ENCODE results near the gene SEMA5A. TPM values are rescaled to one million over a fixed set of nuclear protein-coding genes. Genes with fewer than 3 reads are reported as not detected.

The SEMA5A gene
- total RNA-seq, 4 donors from 2014 or later: 15.0 to 81.0 (median 52.9) TPM

DNA sequence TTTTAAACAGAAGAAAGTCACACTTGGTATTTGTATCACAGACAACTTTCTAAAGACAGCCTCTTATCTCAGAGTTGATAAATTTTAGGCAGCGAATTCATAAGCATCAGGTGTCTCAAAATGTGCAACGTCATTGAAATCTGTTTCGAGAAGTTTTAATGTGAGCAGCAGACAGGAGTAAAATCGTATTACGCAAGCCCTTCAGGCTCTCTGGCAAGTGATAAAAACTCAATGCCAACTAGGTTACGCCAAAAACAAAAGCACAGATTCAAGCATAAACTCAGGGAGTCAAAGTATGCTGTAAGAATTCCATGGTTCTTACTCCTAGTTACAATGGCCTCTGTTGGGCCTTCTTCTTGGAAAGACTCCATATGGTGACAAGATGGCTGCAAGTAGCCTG is 244.7 kb downstream of the SEMA5A start:
- WGBS, 2 donors (ENCODE audit: low coverage in 1 of 2): 80 to 82% methylated on average over 6 of the region's 6 CpGs
- intact Hi-C loops (cut with DNase I; ENCODE audit: low total_unique reads): no loop called here
- no peaks in the 10 kb centered on the region for H3K4me1 ChIP-seq

DNA sequence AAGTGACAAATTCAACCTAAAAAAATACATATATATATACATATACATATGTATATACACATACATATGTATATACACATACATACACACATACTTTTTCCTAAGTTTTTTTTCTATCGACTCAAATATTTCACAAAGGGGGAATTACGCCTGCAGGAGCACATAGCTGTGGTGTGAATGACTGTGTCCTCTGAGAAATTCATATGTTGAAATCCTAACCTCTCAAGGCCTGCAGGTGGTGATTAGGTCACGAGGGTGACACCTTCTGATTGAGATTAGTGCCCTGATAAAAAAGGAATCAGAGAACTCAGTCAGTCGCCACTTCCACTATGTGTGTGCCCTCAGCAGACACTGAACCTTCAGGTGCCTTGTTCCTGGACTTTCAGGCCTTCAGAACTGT is 248.7 kb downstream of the SEMA5A start:
- no peak for DNase-seq
- no peak overlapping the region for H3K4me3 ChIP-seq
- no peaks in the 10 kb centered on the region for H3K4me1 ChIP-seq
- WGBS, 2 donors (ENCODE audit: low coverage in 1 of 2): 57 to 79% methylated on average over 3 to 4 of the region's 4 CpGs
- intact Hi-C loops (cut with DNase I; ENCODE audit: low total_unique reads): no loop called here
- in situ Hi-C loops (cut with MboI; ENCODE audit: low pct_ligation_motif_present in 1 of 4, low pct_unique_long_range_greater_than_20kb in 1 of 4, low sequenced_read_pairs in 3 of 4): no loop called here
- H3K27ac ChIP-seq: no peak overlapping the region
- no peaks in the 10 kb centered on the region for H3K27me3 ChIP-seq
- no peak for TF ChIP-seq POLR2A (IDR thresholded peaks at IDR 0.05)
- TF ChIP-seq, protein P1, sequence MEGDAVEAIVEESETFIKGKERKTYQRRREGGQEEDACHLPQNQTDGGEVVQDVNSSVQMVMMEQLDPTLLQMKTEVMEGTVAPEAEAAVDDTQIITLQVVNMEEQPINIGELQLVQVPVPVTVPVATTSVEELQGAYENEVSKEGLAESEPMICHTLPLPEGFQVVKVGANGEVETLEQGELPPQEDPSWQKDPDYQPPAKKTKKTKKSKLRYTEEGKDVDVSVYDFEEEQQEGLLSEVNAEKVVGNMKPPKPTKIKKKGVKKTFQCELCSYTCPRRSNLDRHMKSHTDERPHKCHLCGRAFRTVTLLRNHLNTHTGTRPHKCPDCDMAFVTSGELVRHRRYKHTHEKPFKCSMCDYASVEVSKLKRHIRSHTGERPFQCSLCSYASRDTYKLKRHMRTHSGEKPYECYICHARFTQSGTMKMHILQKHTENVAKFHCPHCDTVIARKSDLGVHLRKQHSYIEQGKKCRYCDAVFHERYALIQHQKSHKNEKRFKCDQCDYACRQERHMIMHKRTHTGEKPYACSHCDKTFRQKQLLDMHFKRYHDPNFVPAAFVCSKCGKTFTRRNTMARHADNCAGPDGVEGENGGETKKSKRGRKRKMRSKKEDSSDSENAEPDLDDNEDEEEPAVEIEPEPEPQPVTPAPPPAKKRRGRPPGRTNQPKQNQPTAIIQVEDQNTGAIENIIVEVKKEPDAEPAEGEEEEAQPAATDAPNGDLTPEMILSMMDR (IDR thresholded peaks at IDR 0.05): no peak
- no peak for TF ChIP-seq POLR2AphosphoS5 (IDR thresholded peaks at IDR 0.05)
- TF ChIP-seq EP300 (IDR thresholded peaks at IDR 0.05; ENCODE audit: low read depth): no peak
- H3K9me3 ChIP-seq: no peaks in the 10 kb centered on the region
- H3K36me3 ChIP-seq: no peaks in the 10 kb centered on the region

More for the DNA sequence above, 244.7 kb downstream of the SEMA5A start:
- Histone ChIP-seq H3K36me3 (no peaks in the 10 kb centered on the region), H3K27me3 (no peaks in the 10 kb centered on the region), H3K9me3 (no peaks in the 10 kb centered on the region), H3K27ac (no peak overlapping the region), H3K4me3 (no peak overlapping the region)
- in situ Hi-C loops (cut with MboI; ENCODE audit: low pct_ligation_motif_present in 1 of 4, low pct_unique_long_range_greater_than_20kb in 1 of 4, low sequenced_read_pairs in 3 of 4): no loop called here
- no peak for DNase-seq
- TF ChIP-seq, protein P1 (IDR thresholded peaks at IDR 0.05): no peak
- no peak for TF ChIP-seq EP300 (IDR thresholded peaks at IDR 0.05; ENCODE audit: low read depth)
- TF ChIP-seq POLR2AphosphoS5 (IDR thresholded peaks at IDR 0.05): no peak
- TF ChIP-seq POLR2A (IDR thresholded peaks at IDR 0.05): no peak

DNA sequence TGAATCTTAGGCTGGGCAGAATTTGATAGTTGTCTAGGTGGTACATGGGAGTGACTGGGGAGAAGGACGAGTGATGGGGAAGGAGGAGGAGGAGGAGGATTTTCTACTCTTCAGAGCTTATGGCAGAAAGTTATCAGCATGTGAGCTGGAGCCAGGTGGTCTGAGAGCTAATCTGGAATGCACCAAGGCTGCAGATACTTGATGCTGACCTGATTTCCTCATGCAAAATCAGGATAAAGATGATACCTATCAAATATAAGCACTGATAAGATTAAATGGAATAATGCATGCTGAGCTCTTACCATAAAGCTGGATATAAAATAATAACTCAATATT is 250.4 kb downstream of the SEMA5A start:
- intact Hi-C loops (cut with DNase I; ENCODE audit: low total_unique reads) (no loop called here), in situ Hi-C loops (cut with MboI; ENCODE audit: low pct_ligation_motif_present in 1 of 4, low pct_unique_long_range_greater_than_20kb in 1 of 4, low sequenced_read_pairs in 3 of 4) (no loop called here)
- TF ChIP-seq, protein P1 (IDR thresholded peaks at IDR 0.05): no peak
- TF ChIP-seq POLR2A (IDR thresholded peaks at IDR 0.05) (no peak), POLR2AphosphoS5 (IDR thresholded peaks at IDR 0.05) (no peak), EP300 (IDR thresholded peaks at IDR 0.05; ENCODE audit: low read depth) (no peak)
- no peaks in the 10 kb centered on the region for H3K4me1 ChIP-seq
- no peak for DNase-seq
- WGBS, 2 donors (ENCODE audit: low coverage in 1 of 2): 83% methylated on average over 1 of the region's 1 CpG; no CpG with 5 or more reads in 1 of the 2 donors
- no peaks in the 10 kb centered on the region for H3K9me3 ChIP-seq
- H3K27ac ChIP-seq: no peak overlapping the region
- H3K36me3 ChIP-seq: no peaks in the 10 kb centered on the region
- H3K4me3 ChIP-seq: no peak overlapping the region
- H3K27me3 ChIP-seq: no peaks in the 10 kb centered on the region

DNA sequence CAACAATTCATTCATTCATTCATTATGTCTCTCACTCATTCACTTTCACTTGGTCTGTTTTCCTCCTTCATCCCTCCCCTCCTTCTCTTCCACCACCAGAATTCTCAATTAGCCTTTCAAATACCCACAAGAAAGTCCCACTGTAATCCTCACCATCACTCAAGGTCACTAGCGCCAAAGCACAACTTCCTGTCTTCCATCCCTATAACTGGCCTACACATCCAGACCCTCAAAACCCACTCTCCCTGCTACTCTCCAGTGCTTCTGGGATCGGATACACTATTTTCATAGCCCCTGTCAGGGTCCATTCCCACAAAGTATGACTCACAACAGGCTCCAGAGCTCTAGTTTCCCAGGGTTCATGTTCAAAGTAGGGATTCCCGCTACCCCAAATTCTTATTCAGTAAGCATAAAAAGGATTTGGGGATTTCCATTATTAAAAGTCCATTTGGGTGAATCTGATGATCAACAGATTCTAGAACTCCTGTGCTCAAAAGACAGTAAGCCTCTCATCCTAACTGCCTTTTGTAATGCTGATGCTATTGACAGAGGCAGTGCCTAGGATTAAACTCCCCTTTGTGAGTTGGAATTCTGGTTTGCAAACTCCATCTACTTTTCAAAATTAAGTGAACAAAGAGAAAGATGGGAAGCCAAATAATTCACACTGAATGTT is 250.9 kb downstream of the SEMA5A start:
- WGBS, 2 donors (ENCODE audit: low coverage in 1 of 2): 62 to 100% methylated on average over 1 to 3 of the region's 3 CpGs
- in situ Hi-C loops (cut with MboI; ENCODE audit: low pct_ligation_motif_present in 1 of 4, low pct_unique_long_range_greater_than_20kb in 1 of 4, low sequenced_read_pairs in 3 of 4): no loop called here
- no peaks in the 10 kb centered on the region for H3K4me1 ChIP-seq

More for the DNA sequence above, 250.9 kb downstream of the SEMA5A start:
- intact Hi-C loops (cut with DNase I; ENCODE audit: low total_unique reads): no loop called here
- TF ChIP-seq POLR2A (IDR thresholded peaks at IDR 0.05) (no peak), POLR2AphosphoS5 (IDR thresholded peaks at IDR 0.05) (no peak), EP300 (IDR thresholded peaks at IDR 0.05; ENCODE audit: low read depth) (no peak)
- TF ChIP-seq, protein P1 (IDR thresholded peaks at IDR 0.05): no peak
- no peak for DNase-seq
- H3K9me3 ChIP-seq: no peaks in the 10 kb centered on the region
- H3K36me3 ChIP-seq: no peaks in the 10 kb centered on the region
- H3K4me3 ChIP-seq: no peak overlapping the region
- no peak overlapping the region for H3K27ac ChIP-seq
- H3K27me3 ChIP-seq: no peaks in the 10 kb centered on the region
